Keratinocyte (primary cell): ENCODE data around the gene PTPRR. TPM values are rescaled to one million over a fixed set of nuclear protein-coding genes. Genes with fewer than 3 reads are reported as not detected.

Experiments
- DNase-seq: peaks from one replicate; pipeline ENCODE4 v3.0.0-alpha.2; 2011; ENCODE audit warnings: low read depth, missing footprints, low spot score
- FAIRE-seq: peaks from 2 replicates; lab custom pipeline; 2011; peaks lifted over from hg19 to GRCh38; lab: Jason Lieb, UNC
- H2AFZ ChIP-seq: 2 replicates; pipeline ENCODE4 v1.6.0; 2012; ENCODE audit warnings: low read length, control low read depth, inconsistent platforms; ENCODE audit not compliant: control insufficient read depth
- H3K27ac ChIP-seq: 2 replicates; pipeline ENCODE4 v1.5.1; 2011; ENCODE audit warnings: low read length; ENCODE audit not compliant: control insufficient read depth, insufficient read depth
- H3K27me3 ChIP-seq: 3 replicates; pipeline ENCODE4 v1.6.0; 2011; ENCODE audit warnings: low read length; ENCODE audit not compliant: control insufficient read depth, insufficient read depth; ENCODE audit errors: extremely low read depth
- H3K36me3 ChIP-seq, 2 experiments: 2 replicates in 1 of 2; 3 replicates in 1 of 2; pipeline ENCODE4 v1.5.1; 2011; ENCODE audit warnings: low read length in 2 of 2, mild to moderate bottlenecking in 1 of 2; ENCODE audit not compliant: control insufficient read depth in 2 of 2, insufficient read depth in 2 of 2; ENCODE audit errors: extremely low read depth in 1 of 2
- H3K4me1 ChIP-seq: 3 replicates; pipeline ENCODE4 v1.5.1; 2011; ENCODE audit warnings: low read length; ENCODE audit not compliant: control insufficient read depth, insufficient read depth; ENCODE audit errors: extremely low read depth
- H3K4me2 ChIP-seq: 3 replicates; pipeline ENCODE4 v1.6.0; 2011; ENCODE audit warnings: low read depth, low read length; ENCODE audit not compliant: control insufficient read depth, insufficient read depth; ENCODE audit errors: extremely low read depth
- H3K4me3 ChIP-seq, 3 experiments: fragments of 200-600 bp in 1 of 3; sonication (generic) in 1 of 3; 2 replicates in 2 of 3; 3 replicates in 1 of 3; pipeline ENCODE4 v1.5.1; 2011 to 2016; ENCODE audit warnings: low read length in 3 of 3, mild to moderate bottlenecking in 3 of 3, control low read depth in 2 of 3, inconsistent platforms in 1 of 3, low read depth in 1 of 3, mixed read lengths in 1 of 3, mixed run types in 1 of 3, moderate library complexity in 1 of 3; ENCODE audit not compliant: control insufficient read depth in 2 of 3, insufficient read depth in 2 of 3; ENCODE audit errors: extremely low read depth in 1 of 3
- H3K79me2 ChIP-seq: 2 replicates; pipeline ENCODE4 v1.6.0; 2012; ENCODE audit warnings: low read length; ENCODE audit not compliant: control insufficient read depth, insufficient read depth
- H3K9ac ChIP-seq: 3 replicates; pipeline ENCODE4 v1.6.0; 2011; ENCODE audit warnings: low read length; ENCODE audit not compliant: control insufficient read depth, insufficient read depth; ENCODE audit errors: extremely low read depth
- H3K9me1 ChIP-seq: 3 replicates; pipeline ENCODE4 v1.6.0; 2011; ENCODE audit warnings: low read length; ENCODE audit not compliant: control insufficient read depth, insufficient read depth; ENCODE audit errors: extremely low read depth
- H3K9me3 ChIP-seq: 2 replicates; pipeline ENCODE4 v1.5.1; 2012; ENCODE audit warnings: low read depth, low read length; ENCODE audit not compliant: control insufficient read depth
- H4K20me1 ChIP-seq: 3 replicates; pipeline ENCODE4 v1.6.0; 2011; ENCODE audit warnings: low read length; ENCODE audit not compliant: control insufficient read depth, insufficient read depth; ENCODE audit errors: extremely low read depth
- CTCF ChIP-seq, 3 experiments: IDR thresholded peaks in 1 of 3; conservative IDR thresholded peaks in 1 of 3; optimal IDR thresholded peaks in 1 of 3; 2 replicates in 2 of 3; 3 replicates in 1 of 3; pipeline versions ENCODE3 to v1.5.1; 2011; ENCODE audit warnings: low read length in 3 of 3, mild to moderate bottlenecking in 3 of 3, moderate library complexity in 2 of 3, control low read depth in 1 of 3, inconsistent platforms in 1 of 3; ENCODE audit not compliant: insufficient read depth in 2 of 3; ENCODE audit errors: extremely low read depth in 1 of 3
- EZH2 ChIP-seq: IDR thresholded peaks from one replicate; pipeline ENCODE4 v1.6.1; 2012; ENCODE audit warnings: inconsistent platforms, mild to moderate bottlenecking, low read length, moderate library complexity
- dilution Hi-C: fragments of 300-500 bp; cut with MboI; formaldehyde crosslinking; loops from one replicate; pipeline ENCODE4 v1.7.0; 2020; ENCODE audit warnings: low sequenced_read_pairs; ENCODE audit not compliant: extremely low pct_ligation_motif_present
- polyA plus RNA-seq, 5 experiments: library from polyadenylated mRNA; depleted of rRNA in 3 of 5; stranded (reverse) in 3 of 5; stranded (forward) in 1 of 5; unstranded in 1 of 5; fragments of >200 nt; gene quantifications; 1 replicate in 1 of 5; 2 replicates in 3 of 5; 3 replicates in 1 of 5; pipeline versions ENCODE4 v1.2.1 to v1.2.3, GENCODE V29; 2011 to 2012; ENCODE audit warnings: missing spikeins in 2 of 5, low read depth in 1 of 5, low replicate concordance in 1 of 5

Gene PTPRR
- polyA plus RNA-seq, 1 donor (not counting 4 experiments of a cell fraction or from before 2014, with no cell fraction given) = 3.1 TPM

- H3K9ac ChIP-seq = no peak overlapping the region
- FAIRE-seq (no peak), DNase-seq (no peak)
- no peak overlapping the region for H2AFZ ChIP-seq
- no peaks in the 10 kb centered on the region for H4K20me1 ChIP-seq
- H3K36me3 ChIP-seq = no peaks in the 10 kb centered on the region
- H3K9me1 ChIP-seq = no peaks in the 10 kb centered on the region
- TF ChIP-seq CTCF (optimal IDR thresholded peaks at IDR 0.05 in 1 of 3, IDR thresholded peaks at IDR 0.05 in 1 of 3, conservative IDR thresholded peaks at IDR 0.05 in 1 of 3; ENCODE audit: extremely low read depth in 1 of 3, insufficient read depth in 2 of 3, low read length in 3 of 3) = no peak
- no peak for TF ChIP-seq EZH2
- H3K9me3 ChIP-seq = no peaks in the 10 kb centered on the region
- H3K27ac ChIP-seq = no peak overlapping the region
- H3K4me1 ChIP-seq = no peaks in the 10 kb centered on the region
- dilution Hi-C loops = no loop called here
- H3K4me3 ChIP-seq = no peak overlapping the region
- H3K4me2 ChIP-seq = no peak overlapping the region
- no peaks in the 10 kb centered on the region for H3K27me3 ChIP-seq
- H3K79me2 ChIP-seq = no peaks in the 10 kb centered on the region
Observed at GRCh38 chr12:70721216-70721615, 199.3 kb downstream of the PTPRR start.

GRCh38 chr12:70719672-70720420, 200.7 kb downstream of the PTPRR start:
- H3K9me1 ChIP-seq = no peaks in the 10 kb centered on the region
- no peak overlapping the region for H3K9ac ChIP-seq
- no peaks in the 10 kb centered on the region for H3K79me2 ChIP-seq
- peak overlapping the region in 1 of 3 experiments; percentile 19 for H3K4me3 ChIP-seq
- FAIRE-seq (peak; percentile 77), DNase-seq (no peak)
- H3K4me1 ChIP-seq = no peaks in the 10 kb centered on the region
- no peaks in the 10 kb centered on the region for H4K20me1 ChIP-seq
- no peak overlapping the region for H3K27ac ChIP-seq
- dilution Hi-C loops = no loop called here
- H3K9me3 ChIP-seq = no peaks in the 10 kb centered on the region
- H3K36me3 ChIP-seq = no peaks in the 10 kb centered on the region
- no peaks in the 10 kb centered on the region for H3K27me3 ChIP-seq
- TF ChIP-seq CTCF (optimal IDR thresholded peaks at IDR 0.05 in 1 of 3, IDR thresholded peaks at IDR 0.05 in 1 of 3, conservative IDR thresholded peaks at IDR 0.05 in 1 of 3; ENCODE audit: extremely low read depth in 1 of 3, insufficient read depth in 2 of 3, low read length in 3 of 3) (peak; percentile 83 to 91 (median 89)), EZH2 (no peak)
- peak overlapping the region; percentile 14 for H2AFZ ChIP-seq
- peak overlapping the region; percentile 24 for H3K4me2 ChIP-seq
